ENCODE results near the gene LRP8.

GRCh38 chr1:53339736-53340635, 12.1 kb upstream of the LRP8 start:
- TF ChIP-seq MAFK (IDR thresholded peaks at IDR 0.05; ENCODE audit: low read length) (no peak), GTF3C2 (IDR thresholded peaks at IDR 0.05; ENCODE audit: borderline replicate concordance, extremely low read depth, insufficient read length) (no peak), ZNF785 (CRISPR knock-in tag; IDR thresholded peaks at IDR 0.05) (no peak), CTCF (IDR thresholded peaks at IDR 0.05 in 2 of 3, conservative IDR thresholded peaks at IDR 0.05 in 1 of 3; ENCODE audit: insufficient read depth in 2 of 3, low read depth in 1 of 3, low read length in 3 of 3) (no peak), MNT (conservative IDR thresholded peaks at IDR 0.05) (no peak), LCOR (CRISPR knock-in tag; IDR thresholded peaks at IDR 0.05) (no peak)

Measured in K562 (cell line).